ENCODE data around the gene RIMBP3C. TPM values are rescaled to one million over a fixed set of nuclear protein-coding genes. Genes with fewer than 3 reads are reported as not detected.
"Not testable (repeated sequence)": the region's sequence is repeated elsewhere in the genome, so short reads cannot be mapped to it uniquely, and the experiment has no call there.

Gene RIMBP3C, protein sequence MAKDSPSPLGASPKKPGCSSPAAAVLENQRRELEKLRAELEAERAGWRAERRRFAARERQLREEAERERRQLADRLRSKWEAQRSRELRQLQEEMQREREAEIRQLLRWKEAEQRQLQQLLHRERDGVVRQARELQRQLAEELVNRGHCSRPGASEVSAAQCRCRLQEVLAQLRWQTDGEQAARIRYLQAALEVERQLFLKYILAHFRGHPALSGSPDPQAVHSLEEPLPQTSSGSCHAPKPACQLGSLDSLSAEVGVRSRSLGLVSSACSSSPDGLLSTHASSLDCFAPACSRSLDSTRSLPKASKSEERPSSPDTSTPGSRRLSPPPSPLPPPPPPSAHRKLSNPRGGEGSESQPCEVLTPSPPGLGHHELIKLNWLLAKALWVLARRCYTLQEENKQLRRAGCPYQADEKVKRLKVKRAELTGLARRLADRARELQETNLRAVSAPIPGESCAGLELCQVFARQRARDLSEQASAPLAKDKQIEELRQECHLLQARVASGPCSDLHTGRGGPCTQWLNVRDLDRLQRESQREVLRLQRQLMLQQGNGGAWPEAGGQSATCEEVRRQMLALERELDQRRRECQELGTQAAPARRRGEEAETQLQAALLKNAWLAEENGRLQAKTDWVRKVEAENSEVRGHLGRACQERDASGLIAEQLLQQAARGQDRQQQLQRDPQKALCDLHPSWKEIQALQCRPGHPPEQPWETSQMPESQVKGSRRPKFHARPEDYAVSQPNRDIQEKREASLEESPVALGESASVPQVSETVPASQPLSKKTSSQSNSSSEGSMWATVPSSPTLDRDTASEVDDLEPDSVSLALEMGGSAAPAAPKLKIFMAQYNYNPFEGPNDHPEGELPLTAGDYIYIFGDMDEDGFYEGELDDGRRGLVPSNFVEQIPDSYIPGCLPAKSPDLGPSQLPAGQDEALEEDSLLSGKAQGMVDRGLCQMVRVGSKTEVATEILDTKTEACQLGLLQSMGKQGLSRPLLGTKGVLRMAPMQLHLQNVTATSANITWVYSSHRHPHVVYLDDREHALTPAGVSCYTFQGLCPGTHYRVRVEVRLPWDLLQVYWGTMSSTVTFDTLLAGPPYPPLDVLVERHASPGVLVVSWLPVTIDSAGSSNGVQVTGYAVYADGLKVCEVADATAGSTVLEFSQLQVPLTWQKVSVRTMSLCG (N-terminal part only)
- 0.26 TPM for total RNA-seq
- long read RNA-seq, result 0 reads

DNA sequence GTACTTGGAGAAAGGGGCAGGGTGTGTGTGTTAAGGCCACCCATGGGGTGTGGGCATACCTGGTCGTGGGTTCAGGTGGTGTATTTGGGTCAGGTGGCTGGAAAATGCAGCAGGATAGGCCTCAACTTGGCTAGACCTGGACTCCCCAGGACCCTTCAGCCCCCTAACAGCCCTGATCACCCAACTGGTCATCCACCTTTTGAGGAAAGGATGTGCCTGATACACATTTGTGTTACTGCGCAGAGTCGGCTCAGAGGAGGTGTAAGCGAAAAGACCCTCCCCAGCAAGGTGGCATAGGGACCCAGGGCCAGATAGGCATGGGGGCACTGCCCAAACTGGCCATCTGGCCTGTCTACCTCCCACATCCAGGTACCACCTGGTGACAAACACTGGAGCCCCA, at the start of gene RIMBP3C:
Gene RIMBP3C (minus strand): TSS at position 101 of the 400 bp plus-strand sequence. CDS start 485 bp downstream, outside the sequence.
- DNase-seq (ENCODE audit: low spot score), result not testable (repeated sequence)

DNA sequence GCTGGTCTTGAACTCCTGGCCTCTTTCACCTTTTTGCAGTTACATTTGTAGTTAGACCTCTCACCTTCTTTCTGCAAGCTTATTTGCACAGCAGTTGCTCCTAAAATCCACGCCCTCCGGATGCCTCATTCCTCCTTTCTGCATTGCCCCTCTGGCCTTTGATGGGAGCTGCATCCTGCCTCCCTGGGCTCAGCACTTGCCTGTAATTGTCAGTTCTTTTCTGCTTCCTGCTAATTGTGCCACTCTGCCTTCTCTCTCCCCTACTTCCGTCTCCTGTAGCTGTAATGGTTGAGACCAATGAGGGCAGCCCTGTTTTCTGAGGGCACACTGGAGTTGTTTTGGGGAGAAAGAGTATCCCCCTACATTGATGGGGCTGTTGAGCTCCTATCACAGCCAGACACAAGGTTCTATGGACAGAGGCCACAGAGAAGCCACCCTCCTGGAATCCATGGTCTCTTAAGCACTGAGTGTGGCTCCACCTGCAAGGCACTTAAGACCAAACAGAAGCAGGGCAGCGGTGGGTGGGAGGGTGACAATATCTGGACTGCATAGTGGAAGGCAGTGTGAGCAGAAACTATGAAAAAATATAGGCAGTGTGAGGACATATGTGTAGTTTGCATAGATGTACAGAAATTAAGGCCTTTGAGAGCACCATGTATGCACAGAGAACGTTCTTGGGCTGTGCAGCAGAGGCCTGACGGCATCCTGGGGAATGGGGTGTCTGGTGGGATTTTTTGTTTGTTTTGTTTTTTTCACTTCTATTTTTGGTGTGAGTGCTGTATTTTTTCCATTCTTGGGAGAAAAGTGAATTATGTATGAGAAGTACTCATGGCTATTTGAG, 48.0 kb upstream of the RIMBP3C start:
- no peak for DNase-seq (ENCODE audit: low spot score)

GRCh38 chr22:21598302-21598701, 47.0 kb upstream of the RIMBP3C start:
- DNase-seq (ENCODE audit: low spot score), result no peak

DNA sequence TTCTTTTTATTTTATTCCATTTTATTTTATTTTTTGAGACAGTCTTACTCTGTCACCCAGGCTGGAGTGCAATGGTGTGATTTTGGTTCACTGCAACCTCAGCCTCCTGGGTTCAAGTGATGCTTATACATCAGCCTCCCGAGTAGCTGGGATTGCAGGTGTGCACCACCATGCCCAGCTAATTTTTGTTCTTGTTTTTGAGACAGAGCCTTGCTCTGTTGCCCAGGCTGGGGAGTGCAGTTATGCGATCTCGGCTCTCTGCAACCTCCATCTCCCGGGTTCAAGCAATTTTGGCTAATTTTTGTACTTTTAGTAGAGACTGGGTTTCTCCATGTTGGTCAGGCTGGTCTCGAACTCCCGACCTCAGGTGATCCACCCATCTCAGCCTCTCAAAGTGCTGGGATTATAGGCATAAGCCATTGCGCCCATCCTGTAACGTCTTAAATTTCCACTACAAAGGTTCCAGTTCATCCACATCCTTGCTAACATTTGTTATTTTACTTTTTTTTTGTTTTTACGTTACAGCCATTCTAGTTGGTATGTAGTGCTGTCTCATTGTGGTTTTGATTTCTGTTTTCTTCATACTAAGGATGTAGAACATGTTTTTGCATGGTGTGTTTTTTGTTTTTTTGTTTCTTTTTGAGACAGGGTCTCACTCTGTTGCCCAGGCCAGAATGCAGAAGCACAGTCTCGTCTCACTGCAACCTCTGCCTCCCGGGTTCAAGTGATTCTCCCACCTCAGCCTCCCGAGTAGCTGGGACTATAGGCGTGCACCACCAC, 45.3 kb upstream of the RIMBP3C start:
- not testable (repeated sequence) for DNase-seq (ENCODE audit: low spot score)

GRCh38 chr22:21594865-21595452, 43.7 kb upstream of the RIMBP3C start:
- no peak for DNase-seq (ENCODE audit: low spot score)

DNA sequence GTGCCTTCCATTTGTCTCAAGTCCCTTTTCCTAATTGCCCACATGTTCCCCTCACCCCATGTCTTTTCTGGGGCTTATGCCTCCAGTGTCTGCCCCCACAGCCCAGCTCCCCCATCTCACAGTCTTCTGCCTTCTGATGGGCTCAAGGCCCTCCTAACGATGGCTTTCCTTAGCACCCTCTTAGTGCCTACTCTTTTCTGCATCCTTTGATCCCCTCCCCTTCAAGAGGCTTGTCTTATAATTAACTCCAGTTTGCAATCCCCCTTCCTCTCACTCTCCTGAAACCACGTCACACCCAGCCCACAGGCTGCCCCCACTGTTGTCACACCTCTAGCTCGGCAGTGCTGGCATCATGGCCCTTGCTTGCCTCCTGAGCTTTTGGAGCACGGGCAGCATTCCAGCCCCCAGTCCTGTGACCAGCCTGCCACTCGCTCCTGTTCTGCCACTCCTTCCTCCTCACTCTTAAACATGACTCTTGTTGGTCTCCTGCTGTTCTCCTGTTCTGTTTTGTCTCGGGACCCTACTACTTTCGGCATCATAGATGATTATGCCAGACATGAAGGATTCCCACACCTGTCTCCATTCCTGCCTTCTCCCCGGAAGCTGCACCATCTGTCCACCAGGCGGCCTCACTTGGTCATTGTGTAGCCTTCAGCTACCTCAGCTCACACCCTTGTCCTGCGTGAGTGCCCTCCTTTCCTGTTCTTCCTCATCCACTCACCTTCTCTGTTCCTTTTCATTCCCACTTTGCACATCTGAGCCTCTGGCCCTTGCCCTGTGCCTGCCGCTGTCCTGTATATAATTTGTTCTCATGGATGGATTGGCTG, 42.4 kb upstream of the RIMBP3C start:
- no peak for DNase-seq (ENCODE audit: low spot score)

DNA sequence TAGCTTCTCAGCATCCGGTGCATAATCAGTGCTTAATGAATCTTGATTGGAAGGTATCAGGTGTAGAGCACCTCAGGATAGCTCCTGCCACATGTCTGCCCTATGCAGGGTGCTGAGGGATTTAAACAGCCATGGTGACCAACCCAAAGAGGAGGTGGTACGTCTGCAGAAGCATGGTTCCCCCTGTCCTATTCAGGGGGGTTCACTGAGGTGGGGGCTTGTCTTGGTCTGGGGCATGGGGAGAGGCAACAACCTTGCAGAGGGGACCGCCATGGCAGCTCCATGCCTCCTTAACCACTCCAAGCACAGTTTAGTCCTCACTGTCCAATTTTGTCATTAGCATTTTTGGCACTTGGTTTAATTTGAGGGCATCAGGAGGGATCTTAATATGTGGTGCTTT, 41.2 kb upstream of the RIMBP3C start:
- no peak for DNase-seq (ENCODE audit: low spot score)

DNA sequence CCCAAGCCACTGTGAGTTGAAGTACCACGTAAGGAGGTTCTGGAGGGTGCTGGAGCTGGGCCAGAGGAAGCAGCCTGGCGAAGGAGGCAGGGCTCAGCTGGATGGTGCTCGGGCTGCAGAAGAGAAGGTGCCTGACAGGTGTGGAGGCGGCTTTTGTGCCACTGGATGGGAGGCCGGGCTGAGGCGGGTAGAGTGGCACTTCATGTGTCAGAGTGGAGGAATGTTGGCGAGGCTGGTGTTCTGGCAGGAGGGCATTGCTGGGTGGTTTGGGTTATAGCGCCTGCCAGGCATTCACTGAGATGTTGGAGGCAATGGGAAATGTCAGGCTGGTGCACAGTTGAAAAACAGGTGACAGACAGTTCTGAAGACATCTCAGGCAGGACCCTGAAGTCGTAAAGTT, 40.4 kb upstream of the RIMBP3C start:
- no peak for DNase-seq (ENCODE audit: low spot score)

DNA sequence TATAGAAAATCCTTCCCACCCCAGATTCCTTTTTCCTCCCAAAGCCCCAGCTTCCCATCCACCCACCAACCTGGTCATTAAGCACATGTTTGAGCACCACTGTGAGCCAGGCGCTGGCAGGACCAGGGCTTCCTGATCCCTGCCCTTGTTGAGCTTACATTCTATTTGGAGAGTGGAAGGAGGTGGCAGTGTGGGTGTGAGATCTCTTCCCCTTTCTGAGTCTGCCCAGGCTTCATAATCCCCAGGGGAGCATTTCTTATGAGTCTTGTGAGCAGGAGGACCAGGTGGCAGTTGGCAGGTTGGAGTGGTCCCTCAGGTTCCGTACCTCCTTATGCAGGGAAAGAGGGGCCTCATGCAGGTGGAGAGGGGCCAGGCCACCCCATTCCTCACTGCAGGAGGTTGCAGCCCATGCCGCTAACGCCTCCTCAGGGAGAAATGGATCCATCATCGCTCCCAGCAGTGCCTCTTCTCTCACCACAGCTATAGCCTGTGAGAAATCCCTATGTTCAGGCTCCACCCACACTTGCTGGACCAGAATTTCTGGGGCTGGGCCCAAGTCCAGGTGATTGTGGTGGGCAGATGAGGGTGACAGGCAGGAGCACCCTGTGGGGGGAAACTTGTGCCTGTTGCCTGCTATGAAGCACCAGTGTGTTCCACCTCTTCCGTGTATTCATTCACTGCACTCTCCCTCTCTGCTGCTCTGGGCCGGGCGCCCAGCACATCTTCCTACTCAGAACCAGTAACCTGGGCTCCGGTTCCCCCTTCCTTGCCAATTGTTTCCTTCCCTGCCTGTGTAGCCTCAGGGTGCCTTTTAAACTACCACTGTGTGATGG, 39.8 kb upstream of the RIMBP3C start:
- DNase-seq (ENCODE audit: low spot score), result no peak

- DNase-seq (ENCODE audit: low spot score), result no peak
These were observed 38.1 kb upstream of the RIMBP3C start for GRCh38 chr22:21589396-21589795.

- DNase-seq (ENCODE audit: low spot score), result no peak
These were observed 36.7 kb upstream of the RIMBP3C start for GRCh38 chr22:21587803-21588611.

- DNase-seq (ENCODE audit: low spot score), result no peak
These were observed 34.1 kb upstream of the RIMBP3C start for GRCh38 chr22:21585389-21585788.

DNA sequence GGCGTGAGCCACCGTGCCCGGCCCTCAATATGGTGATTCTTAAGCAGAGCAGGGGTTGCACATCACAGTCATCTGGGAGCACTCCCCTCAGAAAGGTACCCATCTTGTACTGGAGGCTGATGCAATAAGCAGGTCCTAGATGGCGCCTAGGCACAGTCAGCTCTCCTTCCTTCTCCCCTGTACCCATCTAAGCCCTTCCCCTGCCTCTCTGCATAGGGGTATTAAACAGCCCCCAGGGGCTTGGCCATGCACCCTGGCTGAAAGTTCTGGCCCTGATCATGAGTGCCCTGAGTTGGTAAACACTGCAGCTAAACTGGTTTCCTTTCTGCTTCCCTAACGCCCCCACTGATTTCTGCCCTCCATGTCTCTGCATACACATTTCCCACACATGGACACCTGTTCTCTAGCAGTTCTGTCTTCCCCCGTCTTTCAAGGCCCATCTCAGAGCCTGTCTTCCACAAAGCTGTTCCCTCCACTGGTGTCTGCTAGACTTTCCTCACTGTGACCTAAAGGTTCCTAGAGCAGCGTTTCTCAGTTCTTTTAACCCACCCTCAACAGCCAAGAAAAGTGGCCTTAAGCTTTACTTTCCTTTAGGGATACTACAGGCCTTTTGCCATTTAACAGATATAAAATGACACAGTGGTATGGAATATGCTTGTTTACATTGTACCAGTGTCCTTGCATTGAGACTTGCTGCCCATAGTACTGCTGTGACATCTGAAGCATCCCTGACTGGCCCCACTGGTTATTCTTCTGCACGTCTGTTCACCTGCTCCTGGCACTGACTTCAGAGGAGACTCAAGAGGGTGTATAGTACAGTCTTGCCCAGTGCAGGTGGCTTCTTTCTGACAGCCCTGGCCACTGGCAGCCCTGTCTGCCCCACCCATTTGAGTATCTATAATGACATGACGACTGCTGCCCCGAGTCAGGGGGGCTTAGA, 31.8 kb upstream of the RIMBP3C start:
- DNase-seq (ENCODE audit: low spot score), result no peak

- DNase-seq (ENCODE audit: low spot score), result not testable (repeated sequence)
These were observed 29.9 kb upstream of the RIMBP3C start for GRCh38 chr22:21581009-21581713.

DNA sequence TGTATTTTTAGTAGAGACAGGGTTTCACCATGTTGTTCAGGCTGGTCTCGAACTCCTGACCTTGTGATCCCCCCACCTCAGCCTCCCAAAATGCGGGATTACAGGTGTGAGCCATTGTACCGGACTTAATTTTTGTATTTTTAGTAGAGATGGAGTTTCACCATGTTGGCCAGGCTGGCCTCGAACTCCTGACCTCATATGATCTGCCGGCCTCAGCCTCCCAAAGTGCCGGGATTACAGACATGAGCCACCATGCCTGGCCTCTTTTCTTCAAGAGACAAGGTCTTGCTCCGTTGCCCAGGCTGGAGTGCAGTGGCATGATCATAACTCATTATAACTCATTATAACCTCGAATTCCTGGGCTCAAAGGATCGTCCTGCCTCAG, 29.4 kb upstream of the RIMBP3C start:
- not testable (repeated sequence) for DNase-seq (ENCODE audit: low spot score)

All from mesenteric fat pad (tissue), 1 donor.